ENCODE measurements around the gene RACK1.

- no peak for TF ChIP-seq CHD2 (IDR thresholded peaks at IDR 0.05; ENCODE audit: low read length, partially characterized antibody)
- no peak for TF ChIP-seq PBX3 (IDR thresholded peaks at IDR 0.05)
- no peak for TF ChIP-seq TFCP2L1 (CRISPR knock-in tag; IDR thresholded peaks at IDR 0.05)
- TF ChIP-seq CTCF (IDR thresholded peaks at IDR 0.05) = no peak
- TF ChIP-seq EP300 (IDR thresholded peaks at IDR 0.05) = no peak
- TF ChIP-seq NFE2L2 (conservative IDR thresholded peaks at IDR 0.05; ENCODE audit: low read length) = no peak
- no peak for TF ChIP-seq RAD21 (conservative IDR thresholded peaks at IDR 0.05 in 1 of 2, IDR thresholded peaks at IDR 0.05 in 1 of 2)
- TF ChIP-seq JUN (IDR thresholded peaks at IDR 0.05) = no peak
- TF ChIP-seq E2F6 (IDR thresholded peaks at IDR 0.05; ENCODE audit: borderline replicate concordance, low read depth) = no peak
- no peak for TF ChIP-seq SMC3 (IDR thresholded peaks at IDR 0.05)
- no peak for TF ChIP-seq CBX2 (IDR thresholded peaks at IDR 0.05; ENCODE audit: borderline replicate concordance, low read depth)
Measured at GRCh38 chr5:181283347-181283746, 39.6 kb upstream of the RACK1 start.

Data from A549 (cell line).